Stimulated activated CD4-positive, alpha-beta T cell treated with anti-CD3 and anti-CD28 coated beads, Interleukin-1b, Interleukin-23, amount 100 ng/mL, for 4 hours (primary cell): ENCODE measurements around the gene NPTXR.
A peak's percentile ranks its signal among the peaks of the same experiment; 100 is the strongest.
"Not testable (repeated sequence)": the region's sequence is repeated elsewhere in the genome, so short reads cannot be mapped to it uniquely, and the experiment has no call there.

Experiments used
- DNase-seq, 2 donors: peaks; one replicate each; pipeline ENCODE4 v3.0.0-alpha.2; 2020; ENCODE audit warnings: low read depth in 2 of 2

The NPTXR gene

DNA sequence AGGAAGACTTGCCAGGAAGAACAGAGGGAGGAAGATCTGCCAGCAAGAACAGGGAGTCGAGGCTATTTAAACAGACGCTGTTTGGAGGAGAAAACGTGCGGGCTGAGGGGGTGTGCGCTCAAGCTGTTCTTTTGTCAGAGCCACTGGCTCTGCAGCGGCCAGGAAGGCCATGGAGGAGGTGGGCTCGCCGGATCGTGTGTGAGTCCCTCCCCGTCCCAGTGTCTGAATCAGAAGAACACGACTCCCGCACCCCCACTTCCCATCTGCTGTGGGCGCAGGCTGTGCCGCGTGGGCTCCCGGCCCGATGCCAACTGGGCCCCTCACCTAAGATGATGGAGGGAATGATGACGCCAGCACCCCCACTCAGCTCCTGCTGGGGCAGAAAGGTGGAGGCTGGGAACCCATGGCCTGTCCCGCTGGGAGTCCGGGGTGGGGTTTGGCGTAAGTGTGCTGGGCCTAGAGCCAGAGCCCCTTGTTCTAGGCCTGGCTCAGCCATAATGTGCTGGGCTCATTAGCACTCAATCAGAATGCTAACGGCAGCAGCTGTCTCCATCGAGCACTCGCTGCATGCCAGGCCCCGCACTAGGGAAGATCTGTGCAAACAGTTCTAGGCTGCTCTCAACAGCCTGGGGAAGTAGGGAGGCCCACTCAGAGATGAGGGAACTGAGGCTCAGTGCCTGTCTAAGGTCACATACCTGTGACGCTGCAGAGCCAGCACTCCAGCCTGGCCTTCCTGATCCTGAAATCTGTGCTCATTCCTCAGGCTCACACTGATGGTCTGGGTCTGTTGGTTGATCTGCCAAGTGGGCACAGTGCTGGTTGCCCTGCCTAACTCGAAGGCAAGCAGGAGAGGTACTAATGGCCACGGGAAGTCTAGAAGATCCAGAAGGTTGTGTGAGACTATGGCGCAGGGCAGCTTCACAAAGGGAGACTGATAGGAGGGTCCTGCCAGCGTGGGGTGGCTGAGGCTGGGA is 11.5 kb downstream of the NPTXR start:
- DNase-seq = no peak

DNA sequence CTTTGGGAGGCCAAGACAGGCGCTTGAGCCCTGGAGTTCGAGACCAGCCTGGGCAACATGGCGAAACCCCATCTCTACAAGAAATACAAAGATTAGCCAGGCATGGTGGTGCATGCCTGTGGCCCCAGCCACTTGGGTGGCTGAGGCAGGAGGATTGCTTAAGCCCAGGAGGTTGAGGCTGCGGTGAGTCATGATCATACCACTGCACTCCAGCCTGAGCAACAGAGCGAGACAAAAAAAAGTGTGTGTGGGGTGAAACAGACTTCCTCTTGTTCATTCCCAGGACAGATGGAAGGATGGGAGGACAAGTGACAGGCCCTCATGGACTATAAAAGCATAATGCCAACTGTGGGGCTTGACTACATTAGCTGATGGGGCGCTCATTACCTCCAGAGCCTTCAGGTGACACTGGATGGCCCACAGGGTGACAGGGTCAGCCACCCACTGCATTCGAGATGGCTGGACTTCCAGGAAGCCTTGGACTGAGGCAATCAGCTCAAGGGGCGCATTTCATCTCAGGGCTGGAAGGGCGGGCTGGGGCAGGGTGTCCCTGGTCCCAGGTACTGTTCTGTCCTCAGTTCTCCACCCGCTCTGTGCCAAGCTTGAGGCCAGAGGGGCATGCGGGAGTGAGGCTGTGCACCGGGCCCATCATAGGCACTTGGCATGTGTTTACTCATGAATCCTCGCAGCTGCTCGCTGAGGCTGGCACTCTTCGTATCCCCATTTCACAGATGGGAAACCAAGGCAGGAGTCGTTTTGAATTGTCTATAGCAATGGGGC is 12.5 kb downstream of the NPTXR start:
- DNase-seq = no peak

DNA sequence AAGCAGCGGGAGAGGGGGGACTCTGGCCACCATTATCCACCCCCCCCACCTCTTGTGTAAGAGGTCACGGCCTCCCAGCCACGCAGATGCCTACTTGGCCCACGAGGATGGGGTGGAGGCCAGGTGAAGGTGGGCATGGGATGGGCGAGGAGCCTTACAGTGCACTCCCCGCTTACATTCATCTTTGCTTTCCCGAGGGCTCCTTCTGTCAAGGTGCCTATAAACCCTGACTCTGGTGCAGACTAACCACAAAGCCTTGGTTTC is 13.1 kb downstream of the NPTXR start:
- DNase-seq = no peak

DNA sequence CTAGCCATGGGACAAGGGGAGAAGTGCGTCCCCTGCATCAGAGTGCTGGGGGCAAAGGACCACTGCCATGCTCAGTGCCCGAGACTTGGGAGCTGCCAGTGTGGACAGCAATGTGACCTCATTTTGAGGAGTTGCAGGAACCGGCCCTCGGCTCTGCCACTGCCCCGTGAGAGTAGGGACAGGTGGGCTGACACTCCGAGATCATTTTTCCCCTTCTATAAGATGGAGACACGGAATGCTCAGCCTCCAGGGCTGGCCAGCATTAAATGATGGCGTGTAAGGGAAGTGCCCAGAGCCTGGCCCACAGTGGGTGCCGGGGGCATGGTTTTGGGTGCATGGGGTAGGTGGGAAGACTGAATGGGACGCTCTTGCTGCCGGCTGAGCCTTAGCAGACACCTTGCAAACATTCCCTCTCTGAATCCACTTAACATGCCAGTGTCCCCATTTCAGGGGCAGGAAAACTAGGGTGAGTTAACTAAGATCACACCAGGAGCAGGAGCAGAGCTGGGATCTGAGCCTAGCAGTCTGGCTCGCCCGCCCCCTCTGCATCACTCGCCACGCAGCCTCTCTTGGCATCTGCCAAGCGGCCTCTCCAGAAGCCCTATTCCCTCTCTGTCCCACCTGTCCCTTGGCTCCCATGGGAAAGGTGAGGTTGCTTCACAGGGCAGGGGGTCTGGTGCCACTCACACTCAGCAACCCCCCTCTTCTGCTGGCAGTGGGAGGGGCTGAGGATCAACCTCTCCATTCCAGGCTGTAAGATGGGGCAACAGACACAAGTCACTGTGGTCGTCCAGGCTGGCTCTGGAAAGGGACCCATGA is 13.6 kb downstream of the NPTXR start:
- DNase-seq = no peak

DNA sequence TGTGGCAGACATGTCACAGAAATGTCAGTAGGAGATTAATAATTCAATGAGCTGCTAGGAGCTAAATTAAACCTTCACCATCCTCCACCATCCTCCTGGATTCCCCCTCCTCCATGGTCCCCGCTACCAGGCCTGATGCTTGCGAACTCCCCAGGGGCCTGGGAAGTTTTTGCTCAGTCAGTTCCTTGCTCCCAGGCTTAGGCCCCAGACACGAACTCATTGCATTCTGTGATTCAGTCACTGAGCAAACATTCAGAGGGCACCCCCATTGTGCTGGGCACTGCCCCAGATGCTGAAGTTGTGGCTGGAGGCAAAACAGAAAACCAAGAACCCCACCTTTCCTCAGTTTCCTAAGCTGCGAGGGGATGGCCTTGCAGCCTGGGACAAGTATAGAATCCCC is 14.3 kb downstream of the NPTXR start:
- DNase-seq = no peak

DNA sequence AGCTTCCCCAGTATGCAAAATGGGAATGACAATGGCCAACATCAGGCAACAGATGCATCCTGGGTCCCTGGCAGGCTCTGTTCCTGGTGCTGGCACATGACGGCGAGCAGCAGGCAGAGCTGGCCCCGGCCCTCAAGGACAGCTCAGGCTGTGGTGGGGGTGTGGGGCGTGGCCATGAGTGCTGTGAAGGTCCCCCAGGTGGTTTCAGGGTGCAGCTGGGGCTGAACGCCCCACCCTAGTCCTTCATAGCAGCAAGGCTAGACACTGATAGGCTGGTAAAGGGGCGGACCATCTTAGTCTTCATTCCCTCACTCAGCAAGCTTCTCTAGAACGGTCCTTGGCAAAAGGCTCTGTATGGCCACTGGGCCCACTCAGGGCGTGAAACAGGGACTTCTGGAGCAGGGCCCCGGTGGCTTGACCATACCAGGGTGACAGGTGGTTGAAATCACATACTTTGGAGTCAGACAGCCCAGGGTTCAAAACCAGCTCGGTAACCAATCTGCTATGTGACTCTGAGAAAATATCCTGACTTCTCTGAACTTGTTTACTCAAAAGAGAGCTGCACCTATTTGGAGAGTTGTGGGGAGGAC is 15.1 kb downstream of the NPTXR start:
- DNase-seq = no peak

DNA sequence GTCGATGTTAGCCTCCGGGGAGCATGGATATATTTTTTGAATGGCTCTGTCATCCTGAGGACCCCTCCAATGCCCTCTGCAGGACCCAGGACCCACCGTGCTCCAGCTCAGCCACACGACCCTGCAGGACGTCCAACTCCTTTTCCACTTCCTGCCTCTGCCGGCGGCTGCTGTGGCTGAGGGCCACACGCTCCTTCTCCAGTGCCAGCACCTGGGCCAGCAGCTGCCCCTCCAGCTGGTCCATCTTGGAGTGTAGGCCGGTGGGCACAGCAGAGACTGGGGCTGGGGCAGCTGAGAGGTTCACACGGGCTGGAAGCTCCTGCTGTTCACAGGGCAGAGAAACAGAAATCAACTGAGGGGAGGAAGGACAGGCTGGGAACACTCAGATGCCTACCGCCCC is 15.6 kb downstream of the NPTXR start:
- no peak for DNase-seq

DNA sequence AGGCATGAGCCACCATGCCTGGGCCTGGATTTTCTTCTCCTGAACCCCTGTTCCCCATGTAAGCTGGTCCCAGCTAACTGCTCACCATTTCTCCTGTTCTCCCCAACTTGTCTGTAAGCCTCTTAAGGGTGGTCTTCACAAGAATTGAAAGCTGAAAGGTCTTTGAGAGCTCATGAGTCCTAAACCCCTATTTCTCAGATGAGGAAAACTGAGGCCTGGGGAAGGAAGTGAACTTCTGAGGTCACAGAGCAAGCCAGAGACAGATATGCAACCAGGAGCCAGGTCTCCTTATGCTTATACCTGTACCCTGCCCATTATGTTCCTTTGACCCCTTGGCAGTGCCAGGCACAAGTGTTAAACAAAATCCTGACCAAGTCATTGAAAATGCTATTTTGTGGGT is 16.3 kb downstream of the NPTXR start:
- DNase-seq = no peak

DNA sequence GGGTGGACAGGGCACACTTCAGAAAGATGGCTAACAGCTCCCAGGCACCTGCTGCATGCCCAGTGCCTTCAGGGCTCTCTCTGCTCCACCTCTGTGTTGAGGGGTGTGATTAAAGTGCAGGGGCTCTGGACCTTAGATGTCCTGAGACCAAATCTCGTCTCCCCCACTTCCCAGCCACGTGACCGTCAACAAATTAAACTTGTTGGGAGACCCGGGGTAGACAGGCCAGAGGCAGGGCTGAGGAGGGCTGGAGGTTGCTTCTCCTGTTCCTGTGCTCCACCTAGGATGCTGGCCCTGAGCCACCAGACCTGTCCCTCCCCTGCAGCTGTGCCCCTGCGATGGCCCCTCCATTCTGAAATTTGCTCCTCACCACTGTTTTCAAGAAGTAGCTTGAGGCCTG is 17.0 kb downstream of the NPTXR start:
- no peak for DNase-seq

DNA sequence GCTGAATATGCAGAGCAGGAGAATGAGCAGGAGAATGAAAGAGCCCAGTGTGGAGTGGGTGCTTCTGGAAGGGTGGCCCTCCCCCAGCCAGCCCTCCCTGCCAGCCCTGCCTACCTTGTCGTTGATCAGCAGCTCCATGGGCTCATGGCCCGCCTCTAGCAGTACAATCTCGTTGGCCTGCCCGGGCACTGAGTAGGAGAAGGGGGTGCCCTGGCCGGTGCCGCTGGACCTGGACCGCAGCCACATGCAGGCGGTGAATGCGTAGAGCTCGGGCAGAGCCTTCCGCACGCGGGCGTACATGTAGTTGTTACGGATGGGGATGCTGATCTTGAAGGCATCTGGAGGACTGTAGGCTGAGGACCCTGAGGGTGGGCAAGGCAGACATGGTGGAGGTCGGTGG is 17.4 kb downstream of the NPTXR start:
- no peak for DNase-seq

DNA sequence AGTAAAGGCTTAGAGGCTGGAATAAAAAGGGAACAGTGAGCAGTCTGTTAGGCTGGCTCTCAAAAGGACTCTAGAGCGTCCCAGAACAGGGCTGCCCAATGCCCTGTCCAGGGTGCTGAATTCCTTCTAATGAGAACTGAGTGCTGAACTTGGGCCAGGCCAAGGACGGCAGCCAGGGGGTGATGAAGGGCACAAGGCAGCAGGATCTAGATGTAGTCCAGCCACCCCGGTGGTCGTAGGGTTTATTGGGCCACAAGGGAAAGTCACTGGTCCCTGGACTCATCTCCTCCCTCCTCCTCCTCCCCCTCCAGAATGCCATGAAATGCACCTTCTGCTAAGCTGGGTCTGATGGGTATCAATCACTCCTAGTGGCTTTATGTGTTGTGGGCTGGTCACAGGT is 19.2 kb downstream of the NPTXR start:
- DNase-seq = peak in 1 of 2 donors; percentile 10

- no peak for DNase-seq
These were observed 20.2 kb downstream of the NPTXR start for GRCh38 chr22:38823637-38824036.

GRCh38 chr22:38823076-38823475 is 20.8 kb downstream of the NPTXR start:
- DNase-seq = no peak

GRCh38 chr22:38820020-38820419 is 23.8 kb downstream of the NPTXR start:
- no peak for DNase-seq

DNA sequence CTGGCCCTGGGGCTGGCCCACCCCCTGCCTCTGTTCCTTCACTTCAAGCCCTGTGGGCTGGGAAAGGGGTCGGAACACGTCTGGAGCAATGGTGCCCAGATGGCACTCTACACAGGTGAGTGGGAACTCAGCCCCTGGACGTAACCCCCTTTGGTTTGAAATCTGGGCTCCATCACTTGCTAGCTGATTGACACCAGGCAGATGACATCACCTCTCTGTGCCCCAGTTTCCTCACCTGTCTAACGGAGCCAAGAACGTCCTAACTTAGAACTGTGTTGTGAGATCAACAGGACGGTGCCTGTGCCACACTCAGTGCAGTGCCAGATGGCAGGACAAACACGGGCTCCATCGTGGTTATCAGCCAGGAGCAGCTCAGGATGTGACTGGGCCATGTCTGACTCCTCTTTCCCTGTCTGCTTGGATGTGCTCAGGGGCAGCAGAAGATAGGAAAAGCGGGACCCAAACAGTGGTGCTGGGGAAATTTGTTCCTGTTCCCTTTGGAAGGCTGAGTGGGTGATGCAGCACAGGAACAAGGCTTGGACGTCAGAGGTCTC is 24.4 kb downstream of the NPTXR start:
- no peak for DNase-seq

DNA sequence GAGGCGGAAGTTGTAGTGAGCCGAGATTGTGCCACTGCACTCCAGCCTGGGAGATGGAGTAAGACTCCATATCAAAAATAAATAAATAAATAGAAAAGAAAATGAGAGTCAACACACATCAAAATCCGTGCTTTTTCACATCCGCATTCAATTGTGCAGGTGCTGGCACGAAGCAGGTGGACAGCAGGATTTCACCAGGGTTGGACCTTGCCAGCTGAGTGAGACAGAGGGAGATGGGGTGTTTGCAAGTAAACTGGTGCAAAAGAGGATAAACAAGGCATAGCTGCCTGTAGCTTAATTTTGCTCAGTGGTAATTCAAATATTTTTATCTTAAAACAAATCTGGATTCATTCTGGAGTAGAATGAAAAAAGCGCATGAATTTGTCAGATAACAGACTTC is 26.6 kb downstream of the NPTXR start:
- no peak for DNase-seq

GRCh38 chr22:38815842-38816241 is 28.0 kb downstream of the NPTXR start:
- no peak for DNase-seq

- no peak for DNase-seq
These were observed 32.6 kb downstream of the NPTXR start for GRCh38 chr22:38811241-38811640.

GRCh38 chr22:38805041-38805593 is 38.7 kb downstream of the NPTXR start:
- DNase-seq = not testable (repeated sequence)

GRCh38 chr22:38802671-38803121 is 41.1 kb downstream of the NPTXR start:
- no peak for DNase-seq
